HS-5 (cell line): ENCODE results near the gene BPIFB3.
"Not testable (repeated sequence)": the region's sequence is repeated elsewhere in the genome, so short reads cannot be mapped to it uniquely, and the experiment has no call there.

Source experiments
- DNase-seq: peaks from one replicate; pipeline ENCODE4 v3.0.0-alpha.2; 2012; ENCODE audit warnings: low read depth

The BPIFB3 gene

DNA sequence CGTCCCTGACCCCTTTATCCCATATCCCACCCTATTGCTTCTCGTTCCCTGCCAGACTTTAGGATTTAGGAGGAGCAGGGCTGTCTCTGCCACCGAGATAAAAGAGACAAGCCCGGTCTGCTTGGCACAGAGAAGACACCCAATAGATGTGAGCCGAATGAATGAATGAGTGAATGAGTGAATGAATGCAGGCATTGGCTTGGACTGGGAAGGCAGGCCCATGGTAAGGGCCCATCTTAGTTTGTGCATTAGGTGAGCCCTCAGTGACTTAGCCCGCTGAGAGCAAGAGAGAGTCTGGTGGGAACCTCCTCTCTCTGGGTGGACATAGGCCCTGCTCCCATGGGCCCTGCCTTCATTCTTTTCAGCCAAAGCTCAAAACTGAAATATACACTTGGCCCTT is 23.1 kb upstream of the BPIFB3 start:
- no peak for DNase-seq

DNA sequence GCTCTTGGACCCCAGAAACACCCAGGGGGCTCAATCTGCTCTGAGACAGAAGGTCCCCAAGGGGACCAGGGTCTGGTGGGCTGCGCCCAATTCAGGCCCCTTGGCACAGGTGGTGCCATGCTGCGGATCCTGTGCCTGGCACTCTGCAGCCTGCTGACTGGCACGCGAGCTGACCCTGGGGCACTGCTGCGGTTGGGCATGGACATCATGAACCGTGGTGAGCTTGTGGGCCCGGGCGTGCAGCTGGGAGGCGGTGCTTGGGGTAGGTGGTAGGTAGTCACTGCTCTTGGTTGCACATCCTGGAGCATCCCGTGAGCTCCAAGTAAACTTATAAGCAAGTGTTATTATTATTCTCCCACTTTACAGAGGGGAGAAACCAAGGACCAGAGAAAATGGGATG is 22.2 kb upstream of the BPIFB3 start, which contains the start of gene BPIFB6:
Gene BPIFB6 (plus strand): TSS at position 118 of the 400 bp plus-strand sequence. CDS start 0 bp downstream, at position 118.
- DNase-seq = no peak

DNA sequence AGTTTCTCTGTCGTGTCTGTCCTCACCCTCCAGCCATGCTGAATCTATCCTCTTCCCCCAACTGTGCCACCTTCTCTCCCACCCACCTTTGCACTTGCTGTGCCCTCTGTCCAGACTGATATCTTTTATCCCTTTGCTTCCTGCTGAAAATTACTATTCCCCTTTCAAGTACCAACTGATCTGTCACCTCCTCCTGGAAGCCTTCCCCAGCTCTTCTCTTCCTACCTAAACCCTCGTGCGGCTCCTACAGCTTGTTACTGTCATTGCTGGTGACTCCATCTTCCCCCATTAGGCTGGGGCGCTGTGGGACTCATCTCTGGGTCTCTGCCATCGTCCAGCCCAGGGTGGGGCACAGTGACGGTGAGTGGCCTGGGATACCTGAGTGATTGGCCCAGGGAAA is 21.1 kb upstream of the BPIFB3 start:
- DNase-seq = no peak

DNA sequence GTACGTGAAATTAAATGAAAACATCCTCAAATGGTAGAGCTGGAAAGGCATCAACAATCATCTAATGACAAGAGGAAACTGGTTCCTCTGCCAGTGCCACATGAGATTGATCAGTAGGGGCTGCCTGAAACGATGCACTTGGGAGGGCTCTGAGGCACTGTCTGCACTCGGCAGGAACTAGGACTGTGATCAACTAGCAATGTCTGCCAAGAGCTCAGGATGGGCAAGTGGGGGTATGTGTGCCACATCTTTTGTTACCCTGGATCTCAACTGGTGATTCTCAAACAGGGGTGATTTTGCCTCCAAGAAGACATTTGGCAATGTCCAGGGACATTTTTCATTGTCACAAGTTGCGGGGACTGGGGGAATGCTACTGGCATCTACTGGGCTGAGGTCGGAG is 20.3 kb upstream of the BPIFB3 start:
- DNase-seq = no peak

DNA sequence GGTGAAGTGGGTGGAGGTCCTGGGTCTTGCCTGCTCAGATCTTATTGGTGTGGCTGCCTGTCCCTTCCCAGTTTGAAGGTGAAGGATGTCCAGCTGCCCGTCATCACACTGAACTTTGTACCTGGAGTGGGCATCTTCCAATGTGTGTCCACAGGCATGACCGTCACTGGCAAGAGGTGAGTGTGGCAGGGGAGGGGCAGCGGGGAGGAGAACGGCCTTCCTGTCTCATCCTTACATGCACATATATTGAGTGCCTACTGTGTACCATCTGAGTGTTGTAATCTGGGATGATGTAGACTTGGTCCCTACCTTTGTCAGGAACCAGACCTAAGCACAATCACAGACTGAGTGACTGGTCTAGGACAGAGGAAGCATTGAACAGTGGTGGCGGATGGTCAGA is 19.6 kb upstream of the BPIFB3 start:
- DNase-seq = no peak

DNA sequence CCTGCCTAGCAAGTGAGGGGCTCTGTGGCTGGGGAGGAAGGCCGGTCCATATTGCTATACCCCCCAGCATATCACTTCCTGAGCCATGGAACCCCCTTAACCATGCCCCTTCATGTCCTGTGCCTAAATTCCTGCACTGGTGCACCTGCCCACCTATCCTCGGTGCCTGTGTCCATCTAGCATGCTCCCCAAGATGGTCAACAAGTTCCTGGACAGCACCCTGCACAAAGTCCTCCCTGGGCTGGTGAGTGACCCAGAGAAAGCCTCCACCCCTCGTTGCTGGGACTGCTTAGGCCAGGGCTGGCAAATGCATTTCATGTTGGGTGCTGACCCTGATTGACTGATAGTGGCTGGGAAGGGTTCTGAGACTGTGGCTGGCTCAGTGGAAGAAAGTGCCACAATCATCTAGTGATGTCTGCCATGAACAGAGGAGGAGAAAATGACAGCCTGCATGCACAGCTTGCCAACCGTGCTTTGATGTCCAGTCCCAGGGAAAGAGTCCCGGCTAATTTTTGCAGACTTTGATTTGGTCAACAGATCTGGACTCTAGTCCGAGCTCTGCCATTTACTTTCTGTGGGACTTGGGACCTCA is 18.7 kb upstream of the BPIFB3 start:
- DNase-seq = no peak

DNA sequence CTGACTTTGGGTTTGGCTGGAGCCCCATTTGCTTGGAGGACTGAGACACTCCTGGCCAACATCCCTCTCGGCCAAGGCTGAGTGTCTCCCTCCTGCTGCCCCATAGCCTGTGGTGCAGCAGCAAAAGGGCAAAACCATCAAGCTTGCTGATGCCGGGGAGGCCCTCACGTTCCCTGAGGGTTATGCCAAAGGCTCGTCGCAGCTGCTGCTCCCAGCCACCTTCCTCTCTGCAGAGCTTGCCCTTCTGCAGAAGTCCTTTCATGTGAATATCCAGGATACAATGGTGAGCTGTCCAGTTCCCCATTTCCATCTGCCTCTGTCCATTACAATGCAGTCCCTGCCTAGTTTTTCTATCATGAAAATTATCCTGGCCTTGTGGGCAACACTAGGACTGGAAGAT is 16.2 kb upstream of the BPIFB3 start:
- DNase-seq = no peak

DNA sequence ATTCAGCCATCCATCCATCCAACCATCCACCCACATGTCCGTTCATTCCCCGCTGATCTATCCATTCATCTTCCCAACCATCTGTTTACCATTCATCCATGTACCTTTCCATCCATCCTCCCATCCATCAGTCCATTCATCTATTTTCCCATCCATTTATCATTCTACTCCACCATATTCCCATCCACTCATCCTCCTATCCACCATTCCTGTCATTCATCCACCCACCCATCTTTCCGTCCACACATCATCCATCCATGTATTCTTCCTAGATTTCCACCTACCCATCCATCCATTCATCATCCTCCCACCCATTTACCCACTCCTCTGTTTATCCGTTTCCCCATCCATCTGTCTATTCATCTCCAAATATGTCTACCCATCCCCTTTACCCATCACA is 15.5 kb upstream of the BPIFB3 start:
- DNase-seq = no peak

DNA sequence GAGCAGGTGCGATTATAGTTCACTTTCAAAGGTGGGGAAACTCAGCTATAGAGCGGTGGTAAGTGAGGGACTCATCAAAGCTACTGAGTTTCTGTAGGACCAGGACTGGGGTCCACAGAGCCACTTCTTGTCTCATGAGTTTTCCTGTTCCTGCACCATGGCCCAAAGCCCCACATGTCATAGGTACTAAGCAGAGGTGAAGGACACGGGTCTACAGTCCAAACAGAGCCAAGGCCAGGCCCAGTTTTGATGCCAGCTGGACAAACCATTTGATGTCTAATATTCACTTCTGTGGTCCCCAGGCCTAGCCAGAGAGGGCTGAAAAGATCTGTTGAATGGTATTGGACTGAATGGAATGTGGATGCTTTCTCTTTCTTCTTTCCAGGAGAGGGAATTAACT is 11.3 kb upstream of the BPIFB3 start:
- no peak for DNase-seq

DNA sequence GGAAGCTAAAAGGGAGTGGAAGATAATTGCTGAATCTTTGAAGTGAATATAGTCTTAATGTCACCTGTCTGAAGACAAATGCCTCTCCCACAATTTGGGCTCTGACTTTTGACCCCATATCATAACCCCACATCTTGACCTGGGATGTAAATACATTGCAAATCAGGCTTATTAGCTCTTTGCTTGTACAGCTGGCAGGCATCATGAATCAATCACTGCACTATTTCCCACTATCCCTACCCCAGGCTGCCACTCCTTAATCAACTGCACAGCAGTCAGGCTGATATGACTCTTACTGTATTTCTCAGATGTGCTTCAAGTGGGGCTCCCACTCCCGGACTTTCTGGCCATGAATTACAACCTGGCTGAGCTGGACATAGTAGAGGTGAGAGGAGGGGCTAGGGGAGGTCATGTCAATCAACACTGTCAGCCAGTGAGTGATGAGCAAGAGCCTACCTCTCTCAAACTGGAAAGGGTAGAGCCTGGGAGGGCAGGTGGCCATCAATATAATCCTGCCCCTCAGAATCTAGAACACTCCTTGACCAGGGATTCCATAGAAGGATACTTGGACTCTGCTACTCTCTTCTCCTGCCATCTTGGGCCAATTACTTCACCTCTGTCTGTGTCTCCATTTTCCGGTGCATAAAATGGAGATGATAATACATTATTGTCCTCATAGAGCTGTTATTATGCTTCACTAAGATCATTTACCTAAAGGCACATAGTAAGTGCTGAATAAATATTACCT is 10.5 kb upstream of the BPIFB3 start:
- DNase-seq = no peak

DNA sequence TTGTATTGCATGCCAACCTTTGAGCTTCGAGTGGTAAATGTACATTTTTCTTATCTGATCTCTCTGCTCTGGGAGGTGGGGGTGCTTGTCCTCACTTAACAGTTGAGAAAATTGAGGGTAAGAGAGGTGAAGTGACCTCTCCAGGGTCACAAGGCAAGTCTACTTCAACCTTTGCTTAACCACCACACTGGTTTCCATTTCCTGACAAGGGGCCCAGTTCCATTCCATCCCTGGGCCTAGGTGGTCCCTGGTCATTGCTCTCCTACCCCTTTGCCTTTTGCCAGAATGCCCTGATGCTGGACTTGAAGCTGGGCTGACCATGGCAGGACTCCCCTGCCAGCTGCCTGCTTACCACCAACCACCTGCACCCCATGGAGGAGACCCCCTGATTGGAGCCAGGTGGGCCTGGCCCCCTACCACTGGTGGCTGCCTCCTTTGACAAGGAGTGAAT is 9.9 kb upstream of the BPIFB3 start:
- no peak for DNase-seq

DNA sequence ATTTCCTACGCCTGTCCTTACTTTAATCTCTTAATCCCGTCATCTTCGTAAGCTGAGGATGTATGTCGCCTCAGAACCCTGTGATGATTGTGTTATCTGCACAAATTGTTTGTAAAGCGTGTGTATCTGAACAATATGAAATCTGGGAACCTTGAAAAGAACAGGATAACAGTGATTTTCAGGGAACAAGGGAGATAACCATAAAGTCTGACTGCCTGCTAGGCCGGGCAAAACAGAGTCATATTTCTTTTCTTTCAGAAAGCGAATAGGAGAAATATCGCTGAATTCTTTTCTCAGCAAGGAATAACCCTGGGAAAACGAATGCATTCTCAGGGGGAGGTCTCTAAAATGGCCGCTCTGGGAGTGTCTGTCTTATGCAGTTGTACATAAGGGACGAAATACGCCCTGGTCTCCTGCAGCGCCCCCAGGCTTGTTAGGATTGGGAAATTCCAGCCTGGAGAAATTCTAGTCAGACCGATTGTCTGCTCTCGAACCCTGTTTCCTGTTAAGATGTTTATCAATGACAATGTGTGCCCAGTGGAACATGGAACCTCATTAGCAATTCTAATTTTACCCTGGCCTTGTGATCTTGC is 8.5 kb upstream of the BPIFB3 start:
- not testable (repeated sequence) for DNase-seq

DNA sequence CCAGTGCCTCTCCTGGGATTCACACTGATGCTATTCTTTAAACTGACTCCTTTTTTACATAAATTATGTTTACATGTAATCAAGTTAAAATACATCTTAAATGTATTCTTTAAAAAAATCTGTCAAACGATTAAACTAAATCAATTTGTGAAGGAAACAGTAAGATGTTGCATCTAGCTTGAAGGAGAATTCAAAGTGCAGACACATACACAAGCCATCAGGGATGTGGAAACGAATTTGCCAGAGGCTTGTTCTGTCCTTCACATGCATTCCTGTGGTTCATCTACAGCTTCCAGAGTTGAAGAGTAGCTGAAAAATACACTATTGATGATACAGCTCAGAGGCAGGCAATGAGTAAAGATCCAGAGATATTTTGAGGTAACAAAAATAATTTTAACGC is 7.3 kb upstream of the BPIFB3 start:
- DNase-seq = no peak

DNA sequence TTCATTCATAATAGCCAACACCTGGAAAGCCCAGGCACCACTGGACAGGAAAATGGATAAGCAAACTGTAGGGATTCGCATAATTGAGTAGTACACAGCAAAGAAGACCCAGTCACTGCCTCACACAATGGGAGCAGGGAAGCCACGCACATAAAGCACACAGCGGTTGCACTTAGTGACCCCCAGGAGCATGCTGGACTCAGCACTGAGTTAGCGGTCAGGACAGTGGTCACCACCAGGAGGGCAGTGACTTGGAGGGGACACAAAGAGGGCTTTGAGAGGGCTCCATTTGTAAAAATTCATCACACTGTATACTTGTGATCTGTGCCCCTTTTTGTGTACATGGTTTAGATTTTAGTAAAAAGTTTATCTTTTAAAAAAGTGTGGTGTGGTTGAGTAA is 2.4 kb upstream of the BPIFB3 start:
- no peak for DNase-seq

DNA sequence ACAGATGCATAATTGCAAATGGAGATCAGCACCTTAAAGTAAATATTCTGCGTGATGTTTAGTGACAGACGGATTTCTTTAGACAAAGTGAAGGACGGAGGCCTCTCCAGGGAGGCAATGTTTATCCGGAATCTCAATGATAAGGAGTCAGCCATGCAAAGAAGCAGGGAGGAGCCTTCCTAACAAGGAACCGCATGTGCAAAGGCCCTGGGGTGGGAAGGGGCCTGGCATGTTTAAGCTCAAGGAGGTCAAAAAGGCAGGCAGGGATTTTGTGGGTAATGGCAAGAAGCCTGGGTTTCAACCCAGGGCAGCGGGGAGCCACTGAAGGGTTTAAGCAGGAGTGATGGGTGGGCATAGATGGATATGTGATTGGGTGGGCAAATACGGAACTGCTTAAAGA is 678 bp downstream of the BPIFB3 start:
- no peak for DNase-seq

DNA sequence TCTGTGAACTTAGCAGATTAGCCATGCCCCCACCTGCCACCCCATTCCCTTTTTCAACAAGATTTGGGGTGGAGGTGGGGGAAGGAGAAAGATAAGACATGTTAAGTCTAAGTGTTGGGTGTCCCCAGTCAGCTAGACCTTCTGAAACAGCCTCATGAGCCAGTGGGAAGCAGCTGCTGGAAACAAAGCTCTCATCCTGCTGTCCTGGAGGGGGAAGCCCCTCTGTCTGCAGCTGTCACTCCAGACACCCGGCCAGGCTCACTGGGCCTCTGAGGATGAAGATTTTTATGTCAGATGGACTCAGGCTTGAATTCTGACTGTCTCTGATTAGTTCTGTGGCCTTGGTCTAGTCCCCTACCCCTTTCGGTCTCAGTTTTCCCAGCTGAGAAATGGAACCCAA is 1.1 kb downstream of the BPIFB3 start:
- DNase-seq = no peak

DNA sequence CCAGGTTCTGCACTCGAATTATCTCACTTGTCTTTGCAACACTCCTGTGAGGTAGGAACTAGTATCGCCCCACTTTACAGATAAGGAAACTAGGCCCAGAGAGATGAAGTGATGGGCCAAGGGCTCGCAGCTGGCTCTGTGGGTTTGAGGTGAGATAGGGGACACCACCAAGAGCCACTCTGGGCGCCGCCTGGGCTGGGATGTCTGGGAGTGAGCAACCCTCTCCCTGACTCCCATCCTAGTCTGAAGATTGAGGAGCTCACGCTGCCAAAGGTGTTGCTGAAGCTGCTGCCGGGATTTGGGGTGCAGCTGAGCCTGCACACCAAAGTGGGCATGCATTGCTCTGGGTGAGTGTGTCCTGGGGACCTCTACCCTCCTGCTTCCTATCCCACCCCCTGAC is 5.4 kb downstream of the BPIFB3 start:
- no peak for DNase-seq

DNA sequence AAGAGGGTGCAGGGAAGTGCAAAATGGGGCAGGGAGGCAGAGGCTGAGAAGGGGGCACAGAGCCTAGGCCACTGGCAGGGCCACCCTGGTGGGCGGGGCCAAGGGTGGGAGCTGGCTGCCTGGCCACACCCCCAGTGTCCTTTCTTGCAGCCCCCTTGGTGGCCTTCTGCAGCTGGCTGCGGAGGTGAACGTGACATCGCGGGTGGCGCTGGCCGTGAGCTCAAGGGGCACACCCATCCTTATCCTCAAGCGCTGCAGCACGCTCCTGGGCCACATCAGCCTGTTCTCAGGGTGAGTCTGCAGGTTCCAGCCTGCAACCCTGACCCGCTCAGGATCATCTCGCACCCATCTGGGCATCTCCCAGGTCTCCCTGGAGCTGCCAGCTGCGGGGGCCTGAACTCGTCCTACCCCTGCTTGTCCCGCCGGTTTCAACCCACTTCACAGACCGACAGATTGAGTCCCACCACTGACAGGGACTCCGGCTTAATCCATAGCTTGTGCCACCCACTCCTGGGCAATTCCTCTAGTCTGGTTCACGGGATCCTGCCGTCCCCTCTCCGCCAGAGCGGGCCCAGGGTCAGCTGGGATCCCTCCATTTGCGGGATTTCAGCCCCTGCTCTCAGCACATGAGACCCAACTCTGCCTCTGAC is 6.2 kb downstream of the BPIFB3 start:
- no peak for DNase-seq

DNA sequence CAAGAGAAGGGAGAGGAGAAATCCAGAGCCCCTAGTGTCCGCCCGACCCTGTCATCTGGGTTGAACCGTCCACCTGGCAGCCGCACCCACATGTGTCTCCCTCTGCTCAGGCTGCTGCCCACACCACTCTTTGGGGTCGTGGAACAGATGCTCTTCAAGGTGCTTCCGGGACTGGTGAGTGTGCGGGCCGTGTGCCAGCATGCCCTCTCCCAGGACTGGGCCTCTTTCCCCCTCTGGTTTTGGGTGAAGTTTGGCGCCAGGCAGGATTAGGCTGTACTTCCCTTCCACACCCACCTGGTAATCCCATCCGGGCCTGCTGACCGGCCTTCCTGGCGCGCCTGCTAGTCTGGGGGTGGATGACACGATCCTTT is 7.9 kb downstream of the BPIFB3 start:
- no peak for DNase-seq

DNA sequence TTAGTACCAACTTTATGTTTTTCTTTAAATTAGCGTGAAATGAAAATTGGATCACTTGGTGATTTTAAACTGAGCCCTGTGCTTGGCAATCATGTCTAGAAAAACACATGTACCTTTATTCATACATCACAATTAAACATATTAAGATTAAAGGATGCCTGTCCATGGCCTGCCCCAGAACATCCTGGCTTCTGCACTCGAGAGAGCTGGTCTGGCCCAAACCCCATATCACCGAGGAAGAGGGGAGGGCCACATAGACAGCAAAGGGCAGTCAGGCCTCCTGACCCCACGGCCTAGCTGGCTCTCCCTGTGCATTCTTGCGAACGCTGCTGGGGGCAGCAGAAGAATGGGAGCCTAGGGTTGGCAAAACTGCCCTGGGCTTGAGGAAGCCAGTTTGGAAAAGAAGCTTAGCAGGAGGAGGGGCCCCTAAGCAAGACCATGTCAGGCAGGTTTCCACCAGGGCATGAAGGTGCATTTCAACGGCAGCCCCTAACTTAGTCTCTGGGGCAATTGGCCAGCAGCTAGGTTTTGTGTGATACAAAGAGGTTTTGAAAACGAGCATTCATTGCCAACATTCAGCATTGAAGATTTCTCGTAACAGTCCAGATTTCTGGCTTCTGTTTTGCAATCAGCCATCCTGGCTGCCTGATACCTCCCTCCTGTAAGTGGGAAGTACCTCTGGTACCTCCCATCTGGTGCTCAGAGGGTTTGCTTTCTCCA is 8.6 kb downstream of the BPIFB3 start:
- no peak for DNase-seq

DNA sequence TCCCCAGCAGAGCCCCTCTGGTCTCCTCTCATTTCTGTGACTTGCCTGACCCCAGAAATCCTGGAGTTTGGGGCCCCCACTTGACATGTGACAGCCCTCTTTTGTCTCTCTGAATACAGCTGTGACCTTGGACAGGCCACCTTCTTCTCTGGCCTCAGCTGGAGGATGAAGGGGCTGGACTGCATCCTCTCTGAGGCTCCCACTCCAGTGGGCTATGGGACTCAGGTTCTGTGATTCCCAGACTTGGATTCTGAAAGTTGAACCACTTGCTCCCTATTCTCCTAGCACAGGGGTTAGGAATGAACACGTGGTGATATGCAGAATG is 9.1 kb downstream of the BPIFB3 start:
- no peak for DNase-seq

DNA sequence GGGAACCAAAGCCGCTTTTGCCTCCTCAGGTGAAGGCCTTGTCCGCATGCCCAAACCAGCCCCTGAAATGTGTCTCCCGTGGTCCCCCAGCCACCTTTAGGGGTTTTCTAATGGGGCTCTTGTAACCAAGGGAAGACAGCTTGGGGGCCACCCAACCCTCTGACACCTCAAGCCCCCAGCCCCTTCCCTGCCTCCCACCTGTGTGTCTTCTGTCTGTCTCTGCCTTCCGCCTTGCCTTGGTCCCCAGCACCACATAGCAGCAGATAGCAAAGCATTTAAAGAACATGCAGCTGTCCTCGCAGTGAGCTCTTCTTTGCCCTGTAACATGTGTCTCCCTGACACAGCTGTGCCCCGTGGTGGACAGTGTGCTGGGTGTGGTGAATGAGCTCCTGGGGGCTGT is 9.6 kb downstream of the BPIFB3 start:
- DNase-seq = no peak
